Dedifferentiated amniotic fluid mesenchymal stem cell (primary cell): Measurements from ENCODE around the gene ODAD2.
"Not testable (repeated sequence)": the region's sequence is repeated elsewhere in the genome, so short reads cannot be mapped to it uniquely, and the experiment has no call there.

Experiments
- DNase-seq: peaks from one replicate; pipeline ENCODE4 v3.0.0-alpha.2; 2016; ENCODE audit errors: extremely low spot score

The ODAD2 gene

DNA sequence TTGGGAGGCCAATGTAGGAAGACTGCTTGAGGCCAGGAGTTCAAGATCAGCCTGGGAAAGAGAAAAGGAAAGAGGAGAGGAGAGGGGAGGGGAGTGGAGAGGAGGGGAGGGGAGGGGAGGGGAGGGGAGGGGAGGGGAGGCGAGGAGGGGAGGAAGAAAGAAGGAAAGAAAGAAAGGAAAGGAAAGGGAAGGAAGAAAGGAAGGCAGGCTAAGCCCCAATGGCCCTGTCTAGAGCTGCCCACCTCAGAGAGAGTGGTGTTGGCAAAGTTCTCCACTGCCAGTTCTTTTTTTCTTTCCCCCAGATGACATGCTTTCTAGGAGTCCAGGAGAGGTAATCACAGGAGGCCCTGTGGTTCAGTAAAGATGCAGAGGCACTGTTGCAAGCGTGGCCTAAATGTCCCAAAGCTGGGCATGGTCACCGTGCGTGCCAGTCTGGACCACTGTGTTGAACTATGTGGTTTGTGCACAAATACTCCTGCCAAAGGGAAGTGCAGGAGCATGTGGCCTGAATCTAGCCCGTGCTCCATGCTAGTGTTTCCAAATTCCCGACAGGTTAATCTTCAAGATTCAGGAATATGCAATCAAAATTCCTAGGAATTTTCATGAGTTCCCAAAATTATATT lies 39.7 kb downstream of the ODAD2 start:
- DNase-seq, result no peak

DNA sequence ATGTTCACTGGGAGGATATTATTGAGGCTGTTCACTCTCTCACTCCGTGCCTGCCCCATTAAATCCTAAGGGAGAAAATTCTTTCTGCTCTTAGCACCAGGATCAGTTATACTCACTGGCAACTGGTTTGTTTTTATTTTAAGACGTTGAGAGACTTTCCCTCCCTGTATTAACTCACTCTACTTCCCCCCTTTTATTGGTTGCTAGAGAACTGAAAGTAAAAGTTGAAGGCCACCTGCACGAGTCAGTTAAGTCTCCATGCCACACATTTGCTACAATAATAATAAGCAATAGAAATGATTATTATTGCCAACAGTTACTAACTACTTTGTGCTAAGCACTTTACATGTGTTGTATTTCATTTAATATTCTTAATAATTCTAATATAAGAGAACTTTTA lies 40.5 kb downstream of the ODAD2 start:
- DNase-seq, result not testable (repeated sequence)

DNA sequence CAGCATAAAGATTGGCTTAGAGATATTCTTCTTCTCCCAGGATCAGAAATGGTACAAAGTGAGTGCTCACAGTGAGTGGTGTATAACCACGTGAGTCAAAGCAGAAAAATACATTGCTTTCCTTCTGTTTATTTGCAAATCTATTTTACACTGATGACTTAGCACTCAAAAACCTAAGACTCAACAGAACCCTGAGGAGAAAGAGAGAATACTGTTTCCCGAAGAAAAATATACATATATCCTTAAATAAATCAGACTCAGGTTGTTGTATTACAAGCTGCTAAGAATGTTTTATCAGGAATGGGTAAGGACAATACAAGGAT lies 48.7 kb downstream of the ODAD2 start:
- no peak for DNase-seq

DNA sequence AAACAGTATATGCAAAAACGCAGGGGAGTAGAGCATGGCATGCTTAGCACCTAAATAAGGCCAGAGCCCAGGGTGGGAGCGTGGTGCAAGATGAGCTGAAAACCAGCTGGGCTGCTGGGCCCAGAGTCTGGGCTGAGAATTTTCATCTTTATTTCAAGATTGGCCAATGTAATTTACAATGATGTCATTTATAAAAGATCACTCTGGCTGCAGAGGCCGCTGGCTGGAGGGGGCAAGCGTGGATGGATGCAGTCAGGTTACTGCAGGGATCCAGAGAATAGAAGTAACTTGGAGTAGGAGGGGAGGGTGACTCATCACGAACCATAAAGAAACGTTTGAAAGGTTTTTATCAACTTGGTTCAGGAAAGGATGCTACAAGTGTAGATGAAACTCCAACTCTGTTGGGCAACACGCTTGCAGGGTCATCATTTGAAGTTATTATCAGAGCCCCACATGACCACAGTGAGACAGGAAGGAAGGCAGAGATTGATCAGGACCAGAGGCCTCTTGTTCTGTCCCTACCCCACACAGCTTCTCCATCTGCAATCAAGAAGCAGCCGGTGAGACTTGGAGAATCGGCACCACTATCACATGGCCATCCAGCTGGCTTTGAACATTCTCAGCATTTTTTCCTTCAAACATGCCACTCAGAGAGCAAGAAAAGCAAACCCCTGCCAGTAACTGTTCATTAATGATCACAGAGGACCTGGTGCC lies 49.2 kb downstream of the ODAD2 start:
- DNase-seq, result no peak

DNA sequence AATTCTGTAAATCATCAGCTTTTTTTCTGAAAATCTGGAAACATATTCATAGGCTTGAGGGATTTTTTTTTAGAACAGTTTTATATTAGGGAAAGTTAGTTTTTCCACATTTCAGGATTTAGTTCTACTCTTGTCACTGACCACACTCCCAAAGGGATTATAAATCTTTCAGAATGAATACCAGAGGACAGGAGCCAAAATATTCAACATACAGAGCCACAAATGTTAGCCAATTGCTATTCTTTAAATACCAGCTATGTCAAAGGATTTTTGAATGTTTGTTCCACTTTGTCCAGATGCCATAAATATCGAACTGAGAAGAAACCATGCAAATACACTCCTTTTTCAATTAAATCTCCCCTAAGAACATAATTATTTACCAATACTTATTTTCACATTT lies 50.7 kb downstream of the ODAD2 start:
- no peak for DNase-seq

DNA sequence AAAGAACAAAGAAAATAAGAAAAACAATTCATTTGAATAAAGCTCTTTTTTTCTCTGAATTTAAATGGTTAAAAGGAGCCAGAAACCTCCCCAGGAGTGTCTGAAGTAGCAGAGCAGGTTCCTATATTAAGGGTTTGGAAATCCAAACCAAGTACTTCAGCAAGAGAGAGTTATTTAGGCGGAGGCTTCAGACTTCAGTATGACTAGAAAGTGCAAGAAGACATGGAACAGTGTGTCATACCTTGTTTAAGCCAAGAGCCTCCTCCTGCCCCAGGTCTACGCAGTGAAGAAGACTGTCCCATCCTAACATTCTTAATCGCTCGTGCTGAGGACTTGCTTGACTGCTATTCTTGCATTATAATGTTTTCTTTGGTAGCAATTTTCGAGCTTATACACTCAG lies 51.3 kb downstream of the ODAD2 start:
- DNase-seq, result no peak

DNA sequence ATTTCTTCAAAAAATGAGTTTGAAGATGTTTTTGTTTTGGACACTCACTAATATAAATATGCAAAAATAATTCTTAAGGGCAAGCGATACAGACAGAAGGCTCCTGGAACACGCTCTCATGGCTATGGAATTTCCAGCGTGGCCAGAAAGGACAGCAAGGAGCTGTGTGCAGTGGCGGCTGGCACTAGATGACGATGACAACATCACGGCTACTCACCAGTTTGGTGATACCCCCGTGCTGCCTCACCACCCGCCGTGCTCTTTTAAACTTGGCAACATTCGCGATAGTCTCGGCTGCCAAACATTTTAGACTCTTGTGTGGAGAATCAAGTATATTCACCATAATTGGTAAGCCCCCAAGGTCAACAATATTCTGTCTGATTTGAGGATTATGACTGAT lies 54.9 kb downstream of the ODAD2 start:
- no peak for DNase-seq

DNA sequence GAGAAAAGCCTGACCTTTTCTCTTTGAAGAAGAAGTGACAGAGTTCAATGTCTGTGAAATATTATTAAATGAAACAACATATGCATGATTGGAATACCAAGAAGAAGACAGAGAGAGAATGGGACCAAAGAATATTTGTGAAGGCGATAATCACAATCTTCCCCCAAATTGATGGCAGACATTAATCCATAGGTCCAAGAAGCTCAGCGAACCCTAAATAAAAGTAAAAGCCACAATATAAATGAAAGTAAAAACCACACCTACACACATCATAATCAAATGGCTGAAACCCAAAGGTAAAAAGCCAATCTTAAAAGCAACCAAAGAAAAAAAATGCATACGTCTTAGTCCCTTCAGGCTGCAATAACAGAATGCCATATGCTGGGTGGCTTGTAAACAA lies 84.0 kb downstream of the ODAD2 start:
- no peak for DNase-seq

DNA sequence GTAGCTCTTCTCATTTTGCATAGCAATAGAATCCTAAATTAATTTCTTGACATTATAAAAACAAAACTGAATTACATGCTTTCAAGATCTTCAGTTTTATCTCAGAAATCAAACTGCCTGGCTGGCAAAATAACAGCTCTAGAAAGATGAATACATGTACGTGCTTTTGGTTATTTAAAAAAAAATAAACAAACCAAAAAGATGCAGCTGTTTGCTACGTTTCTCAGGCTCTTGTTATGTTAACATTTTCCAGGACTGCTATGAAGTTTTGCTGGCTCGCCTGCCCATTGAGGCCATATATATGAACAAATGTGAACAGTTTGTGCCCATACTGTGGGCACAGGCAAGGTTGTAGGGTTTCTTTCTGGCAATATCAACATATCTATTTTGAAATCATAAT lies 86.6 kb downstream of the ODAD2 start:
- DNase-seq, result peak; percentile 49

DNA sequence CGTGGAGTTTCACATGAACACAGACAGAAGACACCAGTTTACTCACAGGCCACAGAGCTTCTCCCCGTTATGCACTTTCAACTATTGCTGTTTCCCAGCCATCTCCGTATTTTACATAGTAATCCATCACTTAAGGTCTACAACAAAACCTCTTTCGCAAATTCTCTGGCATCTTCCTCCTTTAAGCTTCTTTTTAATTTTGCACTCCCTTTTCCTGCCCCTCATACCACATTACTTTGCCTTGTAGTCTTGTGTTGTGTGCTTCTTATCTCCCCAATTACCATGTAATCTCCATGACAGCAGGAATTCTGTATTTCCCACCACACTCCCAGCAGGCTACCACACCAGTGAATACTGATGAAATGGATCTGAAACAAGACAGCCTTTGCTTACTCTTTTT lies 87.3 kb downstream of the ODAD2 start:
- peak; percentile 85 for DNase-seq

DNA sequence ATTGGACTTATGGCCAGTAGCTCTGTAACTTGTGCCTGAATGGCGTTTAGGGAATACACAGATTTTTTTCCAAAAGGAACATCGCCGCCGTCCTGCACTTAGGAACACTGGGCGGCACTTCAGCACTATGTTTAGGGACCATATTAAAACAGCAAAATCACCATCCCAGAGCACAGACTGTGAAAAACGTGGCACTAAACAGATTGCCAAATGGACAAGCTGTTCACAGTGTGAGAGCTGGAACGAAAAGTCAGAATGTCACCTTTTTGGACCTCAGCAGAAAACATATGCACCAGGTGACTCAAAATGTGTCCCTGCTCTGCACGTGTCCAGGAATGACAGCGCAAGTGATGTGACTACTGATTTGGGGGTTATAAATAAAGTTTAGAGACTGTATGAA lies 87.9 kb downstream of the ODAD2 start:
- no peak for DNase-seq

DNA sequence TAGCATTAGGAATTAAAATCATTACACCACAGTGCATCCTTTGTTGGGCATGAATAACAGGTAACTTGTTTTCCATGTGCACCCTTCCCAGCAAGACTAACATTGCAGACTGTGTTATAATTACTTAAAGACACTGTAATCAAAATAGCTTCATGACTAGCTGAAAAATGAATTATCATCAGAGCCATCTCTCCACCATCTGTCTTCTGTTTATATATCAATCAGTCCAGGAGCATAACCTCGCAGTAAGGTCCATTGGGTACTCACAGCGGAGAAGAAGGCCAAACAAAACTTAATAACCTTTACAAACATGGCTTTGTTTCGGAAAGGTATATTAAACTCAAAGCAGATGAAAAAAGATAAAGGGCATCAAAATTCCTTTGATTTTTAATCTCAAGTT lies 90.6 kb downstream of the ODAD2 start:
- DNase-seq, result no peak

DNA sequence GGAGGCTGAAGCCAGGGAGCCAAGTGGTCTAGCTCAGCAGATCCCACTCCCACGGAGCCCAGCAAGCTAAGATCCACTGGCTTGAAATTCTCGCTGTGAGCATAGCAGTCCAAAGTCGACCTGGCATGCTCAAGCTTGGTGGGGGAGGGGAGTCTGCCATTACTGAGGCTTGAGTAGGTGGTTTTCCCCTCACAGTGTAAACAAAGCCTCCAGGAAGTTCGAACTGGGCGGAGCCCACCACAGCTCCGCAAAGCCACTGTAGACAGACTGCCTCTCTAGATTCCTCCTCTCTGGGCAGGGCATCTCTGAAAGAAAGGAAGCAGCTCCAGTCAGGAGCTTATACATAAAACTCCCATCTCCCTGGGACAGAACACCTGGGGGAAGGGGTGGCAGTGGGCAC lies 99.4 kb downstream of the ODAD2 start:
- not testable (repeated sequence) for DNase-seq

DNA sequence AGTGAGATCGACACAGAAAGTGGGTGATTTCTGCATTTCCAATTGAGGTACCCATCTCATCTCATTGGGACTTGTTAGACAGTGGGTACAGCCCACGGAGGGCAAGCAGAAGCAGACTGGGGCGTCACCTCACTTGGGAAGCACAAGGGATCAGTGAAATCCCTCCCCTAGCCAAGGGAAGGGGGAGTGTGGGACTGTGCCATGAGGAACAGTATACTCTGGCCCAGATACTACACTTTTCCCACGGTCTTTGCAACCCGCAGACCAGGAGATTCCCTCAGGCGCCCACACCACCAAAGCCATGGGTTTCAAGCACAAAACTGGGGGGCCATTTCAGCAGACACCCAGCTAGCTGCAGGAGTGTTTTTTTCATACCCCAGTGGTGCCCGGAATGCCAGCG lies 99.8 kb downstream of the ODAD2 start:
- DNase-seq, result no peak

DNA sequence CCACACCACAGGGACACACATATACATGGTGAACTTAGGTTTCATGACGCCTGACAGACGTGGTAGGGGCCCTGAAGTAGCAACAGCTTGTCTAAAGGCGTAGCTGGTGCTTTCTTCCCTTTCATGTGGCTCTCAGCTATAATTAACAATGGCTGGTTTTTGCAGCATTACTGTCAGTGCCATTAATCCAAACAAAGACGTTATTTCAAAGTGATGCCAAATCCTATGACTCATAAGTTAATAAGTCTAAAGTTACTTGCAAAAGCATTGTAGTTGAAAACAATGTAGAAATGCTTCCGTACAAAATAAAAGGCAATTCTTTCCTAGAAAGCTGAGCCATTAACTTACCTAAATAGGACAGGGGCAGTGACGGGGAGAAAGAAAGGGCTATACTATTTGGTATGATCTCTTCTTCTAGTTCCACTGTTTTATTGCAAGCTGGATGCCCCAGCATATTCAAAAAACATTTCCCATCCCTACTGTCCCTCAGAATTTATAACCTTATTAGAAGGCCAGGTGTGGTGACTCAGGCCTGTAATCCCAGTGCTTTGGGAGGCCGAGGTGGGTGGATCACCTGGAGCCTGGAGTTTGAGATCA lies 105.4 kb downstream of the ODAD2 start:
- no peak for DNase-seq

DNA sequence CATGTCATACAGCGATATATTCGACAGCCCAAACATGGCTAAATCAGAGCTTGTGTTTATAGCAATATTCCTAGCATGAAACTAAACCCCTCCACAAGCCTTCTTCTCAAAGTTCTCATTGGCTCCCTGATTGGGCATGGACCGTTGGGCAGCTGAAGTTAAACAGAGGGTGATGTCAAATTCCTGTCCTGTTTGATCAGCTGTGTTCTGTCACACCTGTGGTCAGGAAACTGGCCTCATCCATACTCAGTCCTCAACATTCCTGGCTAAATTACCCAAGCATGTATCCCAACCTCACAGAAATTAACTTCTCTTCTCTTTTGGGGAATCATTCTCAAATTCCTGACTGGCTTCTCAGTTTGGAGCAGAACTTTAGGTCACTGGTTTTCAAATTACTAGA lies 107.9 kb downstream of the ODAD2 start:
- DNase-seq, result no peak

DNA sequence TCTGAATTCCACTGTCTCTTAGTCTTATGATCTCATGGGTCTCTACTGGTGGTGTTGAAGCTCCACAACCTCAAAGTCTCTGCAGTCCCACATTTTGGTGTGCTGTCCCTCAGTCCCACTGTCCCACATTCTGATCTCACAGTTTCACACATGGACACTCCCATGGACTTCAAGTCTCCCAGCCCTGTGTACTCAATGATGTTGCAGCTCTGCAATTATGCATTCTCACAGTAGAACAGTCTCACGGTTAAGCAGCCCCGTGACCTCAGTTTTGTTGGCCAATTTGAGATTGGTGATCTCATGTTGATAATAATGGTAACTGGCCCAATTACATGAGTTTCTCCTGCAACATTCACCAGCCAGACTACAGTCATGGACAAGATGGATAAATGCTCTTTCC lies 109.4 kb downstream of the ODAD2 start:
- no peak for DNase-seq

DNA sequence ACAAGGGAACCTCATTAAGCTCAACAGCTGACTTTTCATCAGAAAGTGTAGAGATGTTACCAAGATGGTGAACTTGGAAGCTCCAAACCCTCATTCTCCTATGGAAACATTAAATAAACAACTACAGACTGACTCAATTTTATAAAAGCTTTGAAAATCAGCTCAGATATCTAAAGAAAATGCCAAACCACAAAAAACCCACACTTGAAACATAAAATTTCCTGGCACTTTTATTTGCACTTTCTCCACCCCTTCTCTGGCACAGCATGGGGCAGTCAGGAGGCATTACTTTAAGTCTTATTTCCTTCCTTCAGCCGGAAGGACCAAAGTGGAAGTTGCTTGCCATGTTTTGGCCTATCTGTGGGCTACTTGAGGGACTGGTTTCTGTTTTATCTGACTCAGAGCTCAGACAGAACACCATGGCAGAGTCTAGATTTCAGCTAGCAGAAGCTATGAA lies 114.7 kb downstream of the ODAD2 start:
- DNase-seq, result no peak

DNA sequence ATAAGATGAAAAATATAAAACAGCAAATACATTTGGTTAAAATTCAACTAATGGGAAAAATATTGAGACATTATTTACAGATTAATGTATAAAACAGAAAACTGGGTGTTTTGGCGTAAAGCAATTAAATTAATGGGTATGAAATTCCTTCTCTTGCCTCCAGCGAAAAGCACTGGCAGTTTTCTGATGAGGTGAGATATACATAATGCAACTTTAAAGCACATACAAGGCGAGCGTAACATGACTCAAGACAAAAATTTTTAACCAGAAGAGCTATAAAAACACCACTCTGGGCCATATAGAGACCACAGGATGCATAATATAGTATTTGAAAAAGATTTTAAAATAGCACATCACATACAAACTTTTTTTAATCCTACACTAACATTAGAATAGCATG lies 120.6 kb downstream of the ODAD2 start:
- no peak for DNase-seq

DNA sequence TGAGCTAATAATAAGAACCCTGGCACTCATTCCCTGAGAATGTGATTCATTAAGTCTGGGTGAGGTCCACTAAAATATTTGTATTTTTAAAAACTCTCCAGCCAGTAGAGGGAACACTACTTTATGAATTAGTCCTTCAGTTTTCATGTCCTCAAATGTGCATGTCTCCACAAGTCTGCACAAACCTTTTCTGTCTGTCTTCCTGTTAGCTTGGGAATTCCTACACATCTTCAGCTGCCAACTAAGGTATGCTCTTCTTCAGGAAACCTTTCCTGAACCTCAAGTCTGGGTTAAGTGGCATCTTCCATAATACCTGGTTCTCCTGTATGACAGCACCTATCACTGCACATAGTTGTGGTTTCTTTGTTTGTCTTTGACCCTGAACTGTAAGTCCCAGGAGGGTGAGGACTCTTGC lies 133.7 kb downstream of the ODAD2 start:
- no peak for DNase-seq

DNA sequence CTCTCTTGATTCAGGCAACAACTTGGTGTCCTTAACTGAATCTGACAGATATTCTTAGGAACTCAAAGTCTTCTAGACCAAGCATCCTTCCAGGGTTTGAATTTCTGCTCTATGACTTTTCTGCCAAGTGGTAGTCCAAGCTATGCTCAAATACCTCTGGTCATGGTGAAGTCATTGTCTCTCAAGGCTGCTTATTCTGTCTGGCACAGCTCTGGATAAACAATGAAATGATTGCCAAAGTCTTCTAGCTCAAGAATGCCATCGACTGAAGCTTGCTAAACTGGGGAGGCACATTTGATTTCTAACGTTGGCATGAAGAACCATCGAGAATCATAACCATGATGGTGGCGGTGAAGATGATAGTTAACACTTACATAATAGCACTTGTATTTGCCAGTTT lies 137.1 kb downstream of the ODAD2 start:
- peak; percentile 13 for DNase-seq

DNA sequence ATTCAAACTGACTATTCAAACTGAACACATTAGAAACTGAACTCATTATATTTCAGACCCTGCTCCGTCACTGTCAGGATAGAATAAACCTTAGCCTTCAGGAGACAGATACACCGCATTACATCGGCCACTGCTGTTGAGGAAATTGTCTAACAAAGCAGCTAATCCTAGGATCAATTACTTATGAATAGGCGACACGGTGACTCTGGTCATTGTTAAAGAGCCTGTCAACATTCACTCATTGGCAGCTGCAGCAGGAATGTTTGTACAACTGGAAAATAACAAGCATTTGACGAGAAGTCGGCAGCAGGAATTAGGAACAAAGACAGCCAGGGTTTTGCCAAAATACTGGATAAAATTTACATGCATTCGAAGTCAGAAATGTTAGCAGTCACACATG lies 141.3 kb downstream of the ODAD2 start:
- no peak for DNase-seq

DNA sequence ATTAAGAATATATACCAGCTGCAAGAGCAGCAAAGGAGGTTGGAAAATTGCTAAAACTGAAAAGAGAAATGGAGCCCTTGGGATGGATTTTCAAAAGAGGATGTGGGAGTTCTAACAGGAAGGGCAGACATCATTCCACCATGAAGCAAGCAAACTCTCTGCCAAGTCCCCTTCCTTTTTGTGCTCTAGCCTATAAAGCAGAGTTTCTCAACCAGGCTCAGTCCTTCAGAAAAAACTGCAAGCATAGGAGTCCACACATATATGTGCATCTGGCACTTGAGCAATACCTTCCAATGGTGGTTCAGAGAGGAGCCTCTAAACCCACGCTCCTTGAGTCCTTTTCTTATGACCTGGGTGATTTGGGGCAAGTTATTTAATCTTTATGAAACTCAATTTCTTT lies 154.7 kb downstream of the ODAD2 start:
- DNase-seq, result no peak

DNA sequence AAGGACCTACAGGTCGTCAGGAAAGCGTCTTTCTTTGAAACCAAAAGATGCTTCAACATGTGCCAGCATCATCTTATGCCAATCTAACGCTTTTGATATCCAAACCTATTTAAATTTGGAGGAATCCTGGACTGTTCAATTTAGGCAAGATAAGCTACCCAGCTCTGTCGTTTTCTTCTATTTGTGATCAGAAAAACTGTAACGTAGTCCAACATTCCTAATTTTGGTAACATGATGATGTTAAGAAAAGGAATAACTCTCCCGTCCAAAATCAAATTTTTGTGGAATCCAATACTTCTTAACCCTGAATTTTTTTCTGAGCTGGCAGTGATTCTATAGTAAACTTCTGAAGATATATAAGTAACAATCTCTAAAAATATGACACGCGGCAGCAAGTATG lies 160.0 kb downstream of the ODAD2 start:
- DNase-seq, result no peak
